CD4-positive, alpha-beta T cell treated with Interleukin-21 for 1 hour (primary cell): ENCODE measurements around the gene TMEM151B.

Experiments
- DNase-seq: peaks from one replicate; pipeline ENCODE4 v3.0.0-alpha.2; 2020

TMEM151B gene

GRCh38 chr6:44265722-44266233 is 4.5 kb upstream of the TMEM151B start:
- DNase-seq, result no peak

- no peak for DNase-seq
Observed at GRCh38 chr6:44266347-44266746, 3.9 kb upstream of the TMEM151B start.

GRCh38 chr6:44267252-44267651 is 3.0 kb upstream of the TMEM151B start:
- no peak for DNase-seq

- DNase-seq, result peak; percentile 75
Observed at GRCh38 chr6:44268095-44268628, 2.1 kb upstream of the TMEM151B start.

- no peak for DNase-seq
Observed at GRCh38 chr6:44269178-44269920, 901 bp upstream of the TMEM151B start.

- no peak for DNase-seq
Observed at GRCh38 chr6:44270526-44271405, 516 bp downstream of the TMEM151B start.

- DNase-seq, result no peak
Observed at GRCh38 chr6:44271406-44271723, 1.1 kb downstream of the TMEM151B start.

- DNase-seq, result no peak
Observed at GRCh38 chr6:44271914-44272313, 1.7 kb downstream of the TMEM151B start.

- no peak for DNase-seq
Observed at GRCh38 chr6:44272529-44272928, 2.3 kb downstream of the TMEM151B start.

- DNase-seq, result no peak
Observed at GRCh38 chr6:44272999-44273566, 2.8 kb downstream of the TMEM151B start.

- DNase-seq, result no peak
Observed at GRCh38 chr6:44273617-44274016, 3.4 kb downstream of the TMEM151B start.

GRCh38 chr6:44275271-44275748 is 5.1 kb downstream of the TMEM151B start:
- DNase-seq, result no peak

- DNase-seq, result no peak
Observed at GRCh38 chr6:44275749-44276648, 5.7 kb downstream of the TMEM151B start.

GRCh38 chr6:44276667-44277640 is 6.7 kb downstream of the TMEM151B start:
- no peak for DNase-seq

- DNase-seq, result no peak
Observed at GRCh38 chr6:44277763-44278162, 7.5 kb downstream of the TMEM151B start.

GRCh38 chr6:44278315-44278714 is 8.1 kb downstream of the TMEM151B start:
- no peak for DNase-seq

GRCh38 chr6:44278774-44279697 is 8.8 kb downstream of the TMEM151B start:
- DNase-seq, result no peak

GRCh38 chr6:44284121-44284520 is 13.9 kb downstream of the TMEM151B start:
- no peak for DNase-seq

- no peak for DNase-seq
Observed at GRCh38 chr6:44284867-44285266, 14.6 kb downstream of the TMEM151B start.
